ENCODE results near the gene FCHO1.
A peak's percentile ranks its signal among the peaks of the same experiment; 100 is the strongest.

Gene FCHO1

DNA sequence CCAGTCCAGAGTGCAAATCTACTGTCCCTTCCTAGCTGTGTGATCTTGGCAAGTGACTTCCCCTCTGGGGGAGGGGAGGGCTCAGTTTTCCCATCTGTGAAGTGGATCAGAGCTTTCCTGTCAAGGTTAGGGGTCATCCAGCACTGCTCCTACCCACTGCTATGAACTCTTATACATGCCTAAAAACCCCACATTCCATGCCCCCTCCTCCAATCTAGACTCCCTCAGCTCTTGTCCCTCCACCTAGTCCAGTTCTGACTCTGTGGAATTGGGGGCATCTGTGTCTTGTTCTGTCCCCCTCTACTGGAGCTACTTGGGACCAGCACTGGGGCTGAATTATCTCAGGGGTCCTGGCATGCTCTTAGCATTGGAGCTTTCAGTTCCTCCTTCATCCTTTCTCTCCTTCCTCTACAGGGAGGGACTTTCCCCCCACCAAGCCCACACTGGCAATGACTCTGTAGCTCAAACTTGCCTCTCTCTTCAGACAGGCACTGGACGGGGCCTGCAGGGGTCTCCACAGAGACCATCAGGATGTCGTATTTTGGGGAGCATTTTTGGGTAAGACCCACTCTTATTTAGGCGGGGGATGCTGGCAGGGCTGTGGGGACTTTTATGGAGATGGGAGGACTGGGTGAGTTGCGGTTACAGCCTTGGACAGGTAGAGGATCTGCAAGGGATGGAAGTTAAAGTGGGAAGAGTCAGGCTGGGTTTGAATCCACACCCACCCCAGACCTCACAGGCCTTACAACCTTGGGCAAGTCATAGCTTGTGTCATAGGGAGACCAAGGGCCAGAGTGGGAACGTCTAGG lies 3.6 kb downstream of the FCHO1 start:
- H3K9ac ChIP-seq (ENCODE audit: low read depth, low read length) = no peak overlapping the region
- no peaks in the 10 kb centered on the region for H3K9me3 ChIP-seq (replicated peaks; ENCODE audit: low read length)
- no peaks in the 10 kb centered on the region for H3K4me1 ChIP-seq (ENCODE audit: control insufficient read depth, insufficient read depth, low read length)
- H3K4me2 ChIP-seq (ENCODE audit: low read length) = no peak overlapping the region
- H3K27me3 ChIP-seq (ENCODE audit: control insufficient read depth, insufficient read depth, low read length) = peaks cover 25% of the 10 kb centered on the region
- H3K36me3 ChIP-seq (ENCODE audit: insufficient read depth, low read length) = no peaks in the 10 kb centered on the region
- H3K4me3 ChIP-seq (ENCODE audit: low read length) = no peak overlapping the region

GRCh38 chr19:17755443-17755890 lies 4.2 kb downstream of the FCHO1 start:
- Histone ChIP-seq H3K36me3 (ENCODE audit: insufficient read depth, low read length) (no peaks in the 10 kb centered on the region), H3K4me2 (ENCODE audit: low read length) (no peak overlapping the region), H3K9ac (ENCODE audit: low read depth, low read length) (no peak overlapping the region), H3K4me1 (ENCODE audit: control insufficient read depth, insufficient read depth, low read length) (no peaks in the 10 kb centered on the region), H3K4me3 (ENCODE audit: low read length) (no peak overlapping the region), H3K27me3 (ENCODE audit: control insufficient read depth, insufficient read depth, low read length) (peaks cover 25% of the 10 kb centered on the region), H3K9me3 (replicated peaks; ENCODE audit: low read length) (no peaks in the 10 kb centered on the region)

GRCh38 chr19:17755977-17756670 lies 4.8 kb downstream of the FCHO1 start:
- Histone ChIP-seq H3K9ac (ENCODE audit: low read depth, low read length) (no peak overlapping the region), H3K4me1 (ENCODE audit: control insufficient read depth, insufficient read depth, low read length) (no peaks in the 10 kb centered on the region), H3K27me3 (ENCODE audit: control insufficient read depth, insufficient read depth, low read length) (peaks cover 30% of the 10 kb centered on the region), H3K4me3 (ENCODE audit: low read length) (no peak overlapping the region), H3K4me2 (ENCODE audit: low read length) (no peak overlapping the region), H3K36me3 (ENCODE audit: insufficient read depth, low read length) (no peaks in the 10 kb centered on the region), H3K9me3 (replicated peaks; ENCODE audit: low read length) (no peaks in the 10 kb centered on the region)

DNA sequence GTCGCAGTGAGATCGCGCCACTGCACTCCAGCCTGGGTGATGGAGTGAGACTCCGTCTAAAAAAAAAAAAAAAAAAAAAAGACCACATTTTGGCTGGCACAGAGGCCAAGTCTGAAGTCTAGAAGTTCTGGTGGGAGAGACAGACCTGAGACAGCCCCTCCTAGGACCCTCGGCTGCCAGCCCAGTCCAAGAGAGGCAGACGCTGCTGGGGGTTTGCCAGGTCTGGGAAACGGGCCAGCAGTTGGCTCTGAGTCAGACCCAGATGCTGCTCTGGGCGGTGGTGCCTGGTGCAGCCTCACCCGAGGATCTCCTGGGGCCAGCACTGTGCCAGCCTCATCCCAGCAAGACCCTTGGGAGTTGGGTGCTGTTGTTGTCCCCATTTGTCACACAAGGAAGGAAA lies 5.8 kb downstream of the FCHO1 start:
- Histone ChIP-seq H3K4me2 (ENCODE audit: low read length) (no peak overlapping the region), H3K27me3 (ENCODE audit: control insufficient read depth, insufficient read depth, low read length) (peaks cover 30% of the 10 kb centered on the region), H3K4me3 (ENCODE audit: low read length) (no peak overlapping the region), H3K36me3 (ENCODE audit: insufficient read depth, low read length) (no peaks in the 10 kb centered on the region), H3K4me1 (ENCODE audit: control insufficient read depth, insufficient read depth, low read length) (no peaks in the 10 kb centered on the region), H3K9ac (ENCODE audit: low read depth, low read length) (no peak overlapping the region), H3K9me3 (replicated peaks; ENCODE audit: low read length) (no peaks in the 10 kb centered on the region)

DNA sequence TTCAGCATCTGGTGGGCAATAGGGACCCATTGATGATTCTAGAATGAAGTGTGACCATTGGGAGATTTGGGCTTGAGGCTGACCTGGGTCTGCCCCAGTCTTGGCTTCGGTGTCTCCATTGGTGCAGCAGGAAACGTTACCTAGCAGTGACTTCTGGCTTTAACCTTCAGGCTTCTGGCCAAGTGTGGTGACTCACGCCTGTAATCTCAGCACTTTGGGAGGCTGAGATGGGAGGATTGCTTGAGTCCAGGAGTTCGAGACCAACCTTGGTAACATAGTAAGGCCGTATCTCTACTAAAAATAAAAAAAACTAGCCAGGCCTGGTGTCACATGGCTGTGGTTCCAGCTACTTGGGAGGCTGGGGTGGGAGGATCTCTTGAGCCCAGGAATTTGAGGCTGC lies 7.2 kb downstream of the FCHO1 start:
- H3K36me3 ChIP-seq (ENCODE audit: insufficient read depth, low read length) = no peaks in the 10 kb centered on the region
- H3K4me3 ChIP-seq (ENCODE audit: low read length) = no peak overlapping the region
- H3K9ac ChIP-seq (ENCODE audit: low read depth, low read length) = no peak overlapping the region
- H3K9me3 ChIP-seq (replicated peaks; ENCODE audit: low read length) = no peaks in the 10 kb centered on the region
- peaks cover 26% of the 10 kb centered on the region for H3K27me3 ChIP-seq (ENCODE audit: control insufficient read depth, insufficient read depth, low read length)
- no peak overlapping the region for H3K4me2 ChIP-seq (ENCODE audit: low read length)
- H3K4me1 ChIP-seq (ENCODE audit: control insufficient read depth, insufficient read depth, low read length) = no peaks in the 10 kb centered on the region

- H3K4me1 ChIP-seq (ENCODE audit: control insufficient read depth, insufficient read depth, low read length) = no peaks in the 10 kb centered on the region
- H3K36me3 ChIP-seq (ENCODE audit: insufficient read depth, low read length) = no peaks in the 10 kb centered on the region
- no peaks in the 10 kb centered on the region for H3K9me3 ChIP-seq (replicated peaks; ENCODE audit: low read length)
- H3K4me2 ChIP-seq (ENCODE audit: low read length) = no peak overlapping the region
- H3K4me3 ChIP-seq (ENCODE audit: low read length) = no peak overlapping the region
- no peak overlapping the region for H3K9ac ChIP-seq (ENCODE audit: low read depth, low read length)
- H3K27me3 ChIP-seq (ENCODE audit: control insufficient read depth, insufficient read depth, low read length) = peaks cover 10% of the 10 kb centered on the region
These were observed 9.9 kb downstream of the FCHO1 start for GRCh38 chr19:17761148-17761547.

DNA sequence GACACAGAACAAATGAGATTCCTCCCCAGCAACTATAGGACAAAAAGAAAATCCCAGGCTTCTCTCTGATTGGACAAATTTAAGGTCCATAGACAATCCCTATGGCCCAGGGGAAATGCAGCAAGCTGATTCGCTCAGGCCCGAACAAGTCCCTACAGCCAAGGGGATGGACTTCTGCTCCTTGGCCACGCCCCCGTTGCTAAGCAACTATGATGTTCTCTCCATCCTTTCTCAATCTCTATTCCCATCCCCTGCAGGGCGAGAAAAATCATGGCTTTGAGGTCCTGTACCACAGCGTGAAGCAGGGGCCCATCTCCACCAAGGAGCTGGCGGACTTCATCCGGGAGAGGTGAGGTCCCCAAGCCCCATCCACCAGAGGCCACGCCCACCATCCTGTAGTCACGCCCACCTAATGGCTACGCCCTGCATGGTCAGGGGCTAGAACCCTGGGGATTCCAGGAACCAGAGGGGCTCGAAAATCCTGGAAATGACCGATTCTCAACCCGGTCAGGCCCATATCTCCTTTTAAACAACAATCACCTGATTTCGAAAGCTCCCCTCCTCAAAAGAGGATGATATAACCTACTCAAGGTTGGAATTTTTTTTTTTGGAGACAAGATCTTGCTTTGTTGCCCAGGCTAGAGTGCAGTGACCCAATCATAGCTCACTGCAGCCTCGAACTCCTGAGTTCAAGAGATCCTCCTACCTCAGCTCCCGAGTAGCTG lies 11.4 kb downstream of the FCHO1 start:
- Histone ChIP-seq H3K36me3 (ENCODE audit: insufficient read depth, low read length) (no peaks in the 10 kb centered on the region), H3K9ac (ENCODE audit: low read depth, low read length) (no peak overlapping the region), H3K9me3 (replicated peaks; ENCODE audit: low read length) (no peaks in the 10 kb centered on the region), H3K4me1 (ENCODE audit: control insufficient read depth, insufficient read depth, low read length) (peaks cover 4% of the 10 kb centered on the region), H3K4me2 (ENCODE audit: low read length) (no peak overlapping the region), H3K4me3 (ENCODE audit: low read length) (no peak overlapping the region), H3K27me3 (ENCODE audit: control insufficient read depth, insufficient read depth, low read length) (peaks cover 5% of the 10 kb centered on the region)

DNA sequence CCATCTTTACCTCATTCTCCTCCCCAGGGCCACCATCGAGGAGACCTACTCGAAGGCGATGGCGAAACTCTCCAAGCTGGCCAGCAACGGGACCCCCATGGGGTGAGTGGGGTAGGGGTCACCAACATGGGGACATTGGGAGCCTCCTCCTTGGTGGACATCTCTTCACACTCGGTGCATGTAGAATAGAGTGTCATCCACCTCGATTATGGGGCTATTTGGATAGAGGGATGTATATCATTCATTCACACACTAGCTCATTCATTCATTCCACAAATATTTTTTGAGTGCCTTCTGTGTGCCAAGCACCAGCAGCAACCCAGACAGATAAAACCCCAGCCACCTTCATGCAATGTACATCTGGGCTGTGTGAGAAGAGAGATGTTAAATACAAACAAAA lies 13.1 kb downstream of the FCHO1 start:
- no peak overlapping the region for H3K4me2 ChIP-seq (ENCODE audit: low read length)
- no peak overlapping the region for H3K4me3 ChIP-seq (ENCODE audit: low read length)
- H3K36me3 ChIP-seq (ENCODE audit: insufficient read depth, low read length) = no peaks in the 10 kb centered on the region
- H3K4me1 ChIP-seq (ENCODE audit: control insufficient read depth, insufficient read depth, low read length) = peaks cover 4% of the 10 kb centered on the region
- no peaks in the 10 kb centered on the region for H3K9me3 ChIP-seq (replicated peaks; ENCODE audit: low read length)
- H3K9ac ChIP-seq (ENCODE audit: low read depth, low read length) = no peak overlapping the region
- peaks cover 5% of the 10 kb centered on the region for H3K27me3 ChIP-seq (ENCODE audit: control insufficient read depth, insufficient read depth, low read length)

GRCh38 chr19:17765069-17765618 lies 13.9 kb downstream of the FCHO1 start:
- peaks cover 4% of the 10 kb centered on the region for H3K4me1 ChIP-seq (ENCODE audit: control insufficient read depth, insufficient read depth, low read length)
- peaks cover 5% of the 10 kb centered on the region for H3K27me3 ChIP-seq (ENCODE audit: control insufficient read depth, insufficient read depth, low read length)
- H3K9me3 ChIP-seq (replicated peaks; ENCODE audit: low read length) = no peaks in the 10 kb centered on the region
- H3K4me3 ChIP-seq (ENCODE audit: low read length) = no peak overlapping the region
- no peaks in the 10 kb centered on the region for H3K36me3 ChIP-seq (ENCODE audit: insufficient read depth, low read length)
- no peak overlapping the region for H3K9ac ChIP-seq (ENCODE audit: low read depth, low read length)
- H3K4me2 ChIP-seq (ENCODE audit: low read length) = no peak overlapping the region

DNA sequence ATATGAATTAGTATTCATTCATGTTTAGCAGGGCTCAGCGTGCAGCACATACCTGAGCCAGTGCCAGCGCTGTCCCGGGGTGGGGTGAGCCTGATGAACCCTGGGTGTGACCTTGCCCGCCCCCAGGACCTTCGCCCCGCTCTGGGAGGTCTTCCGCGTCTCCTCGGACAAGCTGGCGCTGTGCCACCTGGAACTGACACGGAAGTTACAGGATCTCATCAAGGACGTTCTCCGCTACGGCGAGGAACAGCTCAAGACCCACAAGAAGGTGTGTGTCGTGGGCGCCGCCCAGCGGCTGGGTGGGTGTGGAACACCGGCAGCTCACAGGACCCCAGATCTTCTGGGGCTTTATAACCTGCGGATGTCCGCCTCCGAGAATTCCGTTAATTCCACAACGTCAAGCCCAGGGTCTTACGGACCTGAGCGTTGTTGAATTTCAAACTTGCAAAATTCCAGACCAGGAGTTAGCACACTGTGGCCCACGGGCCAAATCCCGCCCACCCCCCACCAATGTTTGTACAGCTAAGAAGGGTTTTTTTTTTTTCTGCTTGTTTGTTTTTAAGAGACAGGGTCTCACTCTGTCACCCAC lies 15.4 kb downstream of the FCHO1 start:
- Histone ChIP-seq H3K4me2 (ENCODE audit: low read length) (peak overlapping the region; percentile 83), H3K4me1 (ENCODE audit: control insufficient read depth, insufficient read depth, low read length) (peaks cover 4% of the 10 kb centered on the region), H3K9ac (ENCODE audit: low read depth, low read length) (no peak overlapping the region), H3K4me3 (ENCODE audit: low read length) (peak overlapping the region; percentile 45), H3K36me3 (ENCODE audit: insufficient read depth, low read length) (no peaks in the 10 kb centered on the region), H3K27me3 (ENCODE audit: control insufficient read depth, insufficient read depth, low read length) (no peaks in the 10 kb centered on the region), H3K9me3 (replicated peaks; ENCODE audit: low read length) (no peaks in the 10 kb centered on the region)

DNA sequence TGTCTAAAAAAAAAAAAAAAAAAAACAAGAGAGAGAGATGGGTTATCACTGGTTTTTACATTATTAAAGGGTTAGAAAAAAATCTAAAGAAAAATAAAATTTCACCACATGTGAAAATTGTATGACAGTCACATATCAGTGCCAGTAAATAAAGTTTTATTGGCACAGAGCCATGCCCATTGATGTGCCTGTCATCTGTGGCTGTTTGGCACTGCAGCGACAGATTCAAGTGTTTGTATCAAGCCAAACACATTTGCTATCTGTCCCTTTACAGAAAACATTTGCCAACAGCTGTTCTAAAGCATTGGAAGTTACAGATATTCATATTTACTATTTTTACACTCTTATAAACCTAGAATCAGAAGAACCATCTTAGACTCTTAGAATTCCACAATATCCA lies 16.3 kb downstream of the FCHO1 start:
- no peaks in the 10 kb centered on the region for H3K9me3 ChIP-seq (replicated peaks; ENCODE audit: low read length)
- H3K4me1 ChIP-seq (ENCODE audit: control insufficient read depth, insufficient read depth, low read length) = peaks cover 4% of the 10 kb centered on the region
- no peak overlapping the region for H3K4me3 ChIP-seq (ENCODE audit: low read length)
- H3K4me2 ChIP-seq (ENCODE audit: low read length) = no peak overlapping the region
- H3K36me3 ChIP-seq (ENCODE audit: insufficient read depth, low read length) = no peaks in the 10 kb centered on the region
- H3K9ac ChIP-seq (ENCODE audit: low read depth, low read length) = no peak overlapping the region
- H3K27me3 ChIP-seq (ENCODE audit: control insufficient read depth, insufficient read depth, low read length) = no peaks in the 10 kb centered on the region
